DMS153 (cell line): ENCODE results near the gene TRIL.

Experiments
- DNase-seq: peaks from one replicate; lab custom pipeline; 2025; lab: John Stamatoyannopoulos, UW

TRIL gene

GRCh38 chr7:28958235-28958979, at the start of gene TRIL:
TSS of gene TRIL (minus strand) at chr7:28958330. CDS start at chr7:28958046, 284 bp downstream.
- peak; percentile 39 for DNase-seq

- DNase-seq, result no peak
Measured at GRCh38 chr7:29007127-29007526, 49.0 kb upstream of the TRIL start.

- no peak for DNase-seq
Measured at GRCh38 chr7:29005829-29006228, 47.7 kb upstream of the TRIL start.

- no peak for DNase-seq
Measured at GRCh38 chr7:29005406-29005805, 47.3 kb upstream of the TRIL start.

GRCh38 chr7:29003703-29004102, 45.6 kb upstream of the TRIL start:
- DNase-seq, result no peak

- DNase-seq, result no peak
Measured at GRCh38 chr7:29000717-29001076, 42.6 kb upstream of the TRIL start.

GRCh38 chr7:28999895-29000716, 42.0 kb upstream of the TRIL start:
- DNase-seq, result no peak

- DNase-seq, result no peak
Measured at GRCh38 chr7:28999427-28999826, 41.3 kb upstream of the TRIL start.

GRCh38 chr7:28998105-28998504, 40.0 kb upstream of the TRIL start:
- no peak for DNase-seq

GRCh38 chr7:28996836-28997235, 38.7 kb upstream of the TRIL start:
- DNase-seq, result no peak

GRCh38 chr7:28993371-28993770, 35.2 kb upstream of the TRIL start:
- DNase-seq, result no peak

- no peak for DNase-seq
Measured at GRCh38 chr7:28992798-28993197, 34.7 kb upstream of the TRIL start.

- no peak for DNase-seq
Measured at GRCh38 chr7:28990200-28990960, 32.2 kb upstream of the TRIL start.

- no peak for DNase-seq
Measured at GRCh38 chr7:28989211-28989980, 31.3 kb upstream of the TRIL start.

GRCh38 chr7:28988810-28989209, 30.7 kb upstream of the TRIL start:
- no peak for DNase-seq

- no peak for DNase-seq
Measured at GRCh38 chr7:28988091-28988490, 30.0 kb upstream of the TRIL start.

GRCh38 chr7:28986765-28987110, 28.6 kb upstream of the TRIL start:
- DNase-seq, result no peak

GRCh38 chr7:28986028-28986764, 28.1 kb upstream of the TRIL start:
- no peak for DNase-seq

GRCh38 chr7:28984631-28985030, 26.5 kb upstream of the TRIL start:
- DNase-seq, result no peak

GRCh38 chr7:28984217-28984616, 26.1 kb upstream of the TRIL start:
- no peak for DNase-seq
